ENCODE results near the gene FOSL2.

FOSL2 gene

GRCh38 chr2:28445448-28446258, 53.0 kb downstream of the FOSL2 start:
- in situ Hi-C loops (cut with MboI; ENCODE audit: low sequenced_read_pairs) = no loop called here

- in situ Hi-C loops (cut with MboI; ENCODE audit: low sequenced_read_pairs) = no loop called here
Measured at GRCh38 chr2:28446531-28446930, 53.9 kb downstream of the FOSL2 start.

GRCh38 chr2:28447086-28447485, 54.4 kb downstream of the FOSL2 start:
- in situ Hi-C loops (cut with MboI; ENCODE audit: low sequenced_read_pairs) = no loop called here

- in situ Hi-C loops (cut with MboI; ENCODE audit: low sequenced_read_pairs) = no loop called here
Measured at GRCh38 chr2:28447943-28448792, 55.5 kb downstream of the FOSL2 start.

GRCh38 chr2:28448793-28449100, 56.1 kb downstream of the FOSL2 start:
- in situ Hi-C loops (cut with MboI; ENCODE audit: low sequenced_read_pairs) = no loop called here

GRCh38 chr2:28449126-28449487, 56.4 kb downstream of the FOSL2 start:
- in situ Hi-C loops (cut with MboI; ENCODE audit: low sequenced_read_pairs) = no loop called here

GRCh38 chr2:28449488-28450395, 57.1 kb downstream of the FOSL2 start:
- in situ Hi-C loops (cut with MboI; ENCODE audit: low sequenced_read_pairs) = loop anchor here (10.0 kb wide), 1 partner anchor 695 kb away; no protein-coding TSS in a partner anchor

- in situ Hi-C loops (cut with MboI; ENCODE audit: low sequenced_read_pairs) = loop anchor here (10.0 kb wide), 1 partner anchor 696 kb away; no protein-coding TSS in a partner anchor
Measured at GRCh38 chr2:28450901-28451565, 58.4 kb downstream of the FOSL2 start.

- in situ Hi-C loops (cut with MboI; ENCODE audit: low sequenced_read_pairs) = loop anchor here (10.0 kb wide), 1 partner anchor 697 kb away; no protein-coding TSS in a partner anchor
Measured at GRCh38 chr2:28451793-28452533, 59.3 kb downstream of the FOSL2 start.

- in situ Hi-C loops (cut with MboI; ENCODE audit: low sequenced_read_pairs) = loop anchor here (10.0 kb wide), 1 partner anchor 698 kb away; no protein-coding TSS in a partner anchor
Measured at GRCh38 chr2:28452534-28453081, 60.0 kb downstream of the FOSL2 start.

GRCh38 chr2:28453396-28453795, 60.7 kb downstream of the FOSL2 start:
- in situ Hi-C loops (cut with MboI; ENCODE audit: low sequenced_read_pairs) = loop anchor here (10.0 kb wide), 1 partner anchor 699 kb away; no protein-coding TSS in a partner anchor

- in situ Hi-C loops (cut with MboI; ENCODE audit: low sequenced_read_pairs) = loop anchor here (10.0 kb wide), 1 partner anchor 699 kb away; no protein-coding TSS in a partner anchor
Measured at GRCh38 chr2:28454016-28454930, 61.6 kb downstream of the FOSL2 start.

GRCh38 chr2:28457237-28457636, 64.6 kb downstream of the FOSL2 start:
- in situ Hi-C loops (cut with MboI; ENCODE audit: low sequenced_read_pairs) = loop anchor here (10.0 kb wide), 1 partner anchor 702 kb away; no protein-coding TSS in a partner anchor

GRCh38 chr2:28461056-28461455, 68.4 kb downstream of the FOSL2 start:
- in situ Hi-C loops (cut with MboI; ENCODE audit: low sequenced_read_pairs) = no loop called here

- in situ Hi-C loops (cut with MboI; ENCODE audit: low sequenced_read_pairs) = no loop called here
Measured at GRCh38 chr2:28462122-28462521, 69.5 kb downstream of the FOSL2 start.

GRCh38 chr2:28463211-28463816, 70.7 kb downstream of the FOSL2 start:
- in situ Hi-C loops (cut with MboI; ENCODE audit: low sequenced_read_pairs) = no loop called here

GRCh38 chr2:28463893-28464292, 71.2 kb downstream of the FOSL2 start:
- in situ Hi-C loops (cut with MboI; ENCODE audit: low sequenced_read_pairs) = no loop called here
